Measurements from ENCODE around the gene RAD23A.
"Not testable (repeated sequence)": the region's sequence is repeated elsewhere in the genome, so short reads cannot be mapped to it uniquely, and the experiment has no call there.

The RAD23A gene

DNA sequence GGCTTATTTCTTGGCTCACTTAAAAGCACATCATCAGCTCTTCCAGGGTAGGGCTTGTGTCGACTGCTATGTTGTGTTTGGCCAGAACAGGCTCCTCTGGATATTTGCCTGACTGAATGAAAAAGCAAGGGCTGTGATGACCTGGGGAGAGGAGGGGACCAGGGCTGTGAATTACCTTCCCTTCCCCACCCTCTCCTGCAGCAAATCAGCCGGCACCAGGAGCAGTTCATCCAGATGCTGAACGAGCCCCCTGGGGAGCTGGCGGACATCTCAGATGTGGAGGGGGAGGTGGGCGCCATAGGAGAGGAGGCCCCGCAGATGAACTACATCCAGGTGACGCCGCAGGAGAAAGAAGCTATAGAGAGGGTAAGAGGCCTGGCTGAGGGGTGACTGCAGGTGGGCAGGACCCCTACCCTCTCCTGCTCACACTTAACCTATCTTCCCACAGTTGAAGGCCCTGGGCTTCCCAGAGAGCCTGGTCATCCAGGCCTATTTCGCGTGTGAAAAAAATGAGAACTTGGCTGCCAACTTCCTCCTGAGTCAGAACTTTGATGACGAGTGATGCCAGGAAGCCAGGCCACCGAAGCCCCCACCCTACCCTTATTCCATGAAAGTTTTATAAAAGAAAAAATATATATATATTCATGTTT is 7.0 kb downstream of the RAD23A start:
- TF ChIP-seq, protein P1, sequence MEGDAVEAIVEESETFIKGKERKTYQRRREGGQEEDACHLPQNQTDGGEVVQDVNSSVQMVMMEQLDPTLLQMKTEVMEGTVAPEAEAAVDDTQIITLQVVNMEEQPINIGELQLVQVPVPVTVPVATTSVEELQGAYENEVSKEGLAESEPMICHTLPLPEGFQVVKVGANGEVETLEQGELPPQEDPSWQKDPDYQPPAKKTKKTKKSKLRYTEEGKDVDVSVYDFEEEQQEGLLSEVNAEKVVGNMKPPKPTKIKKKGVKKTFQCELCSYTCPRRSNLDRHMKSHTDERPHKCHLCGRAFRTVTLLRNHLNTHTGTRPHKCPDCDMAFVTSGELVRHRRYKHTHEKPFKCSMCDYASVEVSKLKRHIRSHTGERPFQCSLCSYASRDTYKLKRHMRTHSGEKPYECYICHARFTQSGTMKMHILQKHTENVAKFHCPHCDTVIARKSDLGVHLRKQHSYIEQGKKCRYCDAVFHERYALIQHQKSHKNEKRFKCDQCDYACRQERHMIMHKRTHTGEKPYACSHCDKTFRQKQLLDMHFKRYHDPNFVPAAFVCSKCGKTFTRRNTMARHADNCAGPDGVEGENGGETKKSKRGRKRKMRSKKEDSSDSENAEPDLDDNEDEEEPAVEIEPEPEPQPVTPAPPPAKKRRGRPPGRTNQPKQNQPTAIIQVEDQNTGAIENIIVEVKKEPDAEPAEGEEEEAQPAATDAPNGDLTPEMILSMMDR (IDR thresholded peaks at IDR 0.05; ENCODE audit: control insufficient read depth, insufficient read depth, low read depth, low read length, missing control alignments): no peak

DNA sequence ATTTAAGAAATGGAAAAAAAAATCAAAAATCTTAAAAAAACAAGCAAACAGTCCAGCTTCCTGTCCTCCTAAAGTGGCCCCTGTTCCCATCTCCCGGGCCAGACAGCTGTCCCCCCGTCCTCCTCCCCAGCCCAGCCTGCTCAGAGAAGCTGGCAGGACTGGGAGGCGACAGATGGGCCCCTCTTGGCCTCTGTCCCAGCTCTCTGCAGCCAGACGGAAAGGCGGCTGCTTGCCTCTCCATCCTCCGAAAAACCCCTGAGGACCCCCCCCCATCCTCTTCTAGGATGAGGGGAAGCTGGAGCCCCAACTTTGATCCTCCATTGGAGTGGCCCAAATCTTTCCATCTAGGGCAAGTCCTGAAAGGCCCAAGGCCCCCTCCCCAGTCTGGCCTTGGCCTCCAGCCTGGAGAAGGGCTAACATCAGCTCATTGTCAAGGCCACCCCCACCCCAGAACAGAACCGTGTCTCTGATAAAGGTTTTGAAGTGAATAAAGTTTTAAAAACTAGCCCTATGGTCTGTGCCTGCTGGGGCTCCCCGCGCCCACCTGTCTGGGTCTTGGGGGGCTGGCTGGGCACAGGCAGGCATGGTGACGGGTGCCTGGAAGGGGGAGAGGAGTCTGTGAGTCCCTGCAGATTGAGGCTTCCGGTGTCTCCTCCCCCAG is 7.6 kb downstream of the RAD23A start:
- no peak overlapping the region for H3K4me3 ChIP-seq (ENCODE audit: control insufficient read depth, low read depth, low read length)
- no peak for DNase-seq (ENCODE audit: low read depth)

More for the DNA sequence above, 7.0 kb downstream of the RAD23A start:
- no peak for DNase-seq (ENCODE audit: low read depth)
- H3K4me3 ChIP-seq (ENCODE audit: control insufficient read depth, low read depth, low read length): no peak overlapping the region

DNA sequence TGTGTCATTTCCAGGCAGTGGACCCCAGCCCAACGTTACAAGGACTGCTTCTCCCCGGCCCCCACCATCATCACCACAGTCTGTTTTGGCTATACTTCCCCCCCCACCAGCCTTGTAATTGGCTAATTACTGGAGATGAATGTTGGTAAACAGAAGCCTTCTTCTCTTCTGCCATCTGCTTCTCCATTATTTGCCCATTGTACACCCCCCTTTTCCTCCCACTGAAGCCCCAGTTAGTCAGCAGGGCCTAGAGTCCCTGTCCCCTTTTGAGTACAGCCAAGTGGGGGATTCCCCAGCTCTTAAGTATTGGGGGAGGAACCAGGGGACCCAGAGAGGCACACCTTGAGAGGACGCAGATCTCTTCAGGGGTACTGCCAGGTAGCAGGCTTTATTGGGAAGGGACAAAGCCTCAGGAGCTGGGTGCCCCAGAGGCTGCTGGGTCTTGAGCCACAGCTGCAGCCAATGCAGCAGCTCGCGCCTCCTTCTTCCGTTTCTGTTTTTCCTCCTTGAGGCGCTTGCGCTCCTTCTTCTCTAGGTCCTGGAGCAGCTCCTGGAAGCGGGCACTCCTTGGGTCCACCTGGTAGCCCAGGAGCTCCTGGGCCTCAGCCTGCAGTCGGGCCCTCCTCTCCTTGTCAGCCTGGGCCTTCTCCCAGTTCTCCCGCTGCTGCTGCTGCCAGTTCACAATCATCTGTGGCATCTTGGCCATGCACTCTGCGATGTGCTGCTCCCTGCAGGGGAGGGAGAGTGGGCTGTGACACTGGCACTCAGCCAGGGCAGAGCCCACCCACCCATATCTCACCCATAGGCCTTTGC is 8.3 kb downstream of the RAD23A start:
- no peak overlapping the region for H3K4me3 ChIP-seq (ENCODE audit: control insufficient read depth, low read depth, low read length)
- no peak for DNase-seq (ENCODE audit: low read depth)
- TF ChIP-seq, protein P1 (IDR thresholded peaks at IDR 0.05; ENCODE audit: control insufficient read depth, insufficient read depth, low read depth, low read length, missing control alignments): no peak

More for the DNA sequence above, 7.6 kb downstream of the RAD23A start:
- TF ChIP-seq, protein P1 (IDR thresholded peaks at IDR 0.05; ENCODE audit: control insufficient read depth, insufficient read depth, low read depth, low read length, missing control alignments): no peak

DNA sequence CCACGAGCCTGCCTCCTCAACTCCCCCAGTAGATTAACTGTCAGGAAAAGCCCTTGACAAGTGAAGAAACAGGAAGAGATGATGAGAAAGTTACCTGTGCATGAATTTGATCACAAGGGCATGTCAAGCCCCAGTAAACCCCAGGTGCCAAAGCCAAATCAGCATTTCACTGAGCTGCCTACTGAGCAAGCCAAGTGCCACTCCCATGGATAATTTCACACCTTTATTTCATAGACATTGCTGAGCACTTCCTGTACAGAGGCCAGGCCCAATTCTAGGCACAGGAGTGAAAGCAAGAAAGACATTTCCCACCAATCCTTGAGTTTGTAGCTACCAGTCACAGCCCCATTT is 8.9 kb downstream of the RAD23A start:
- H3K4me3 ChIP-seq (ENCODE audit: control insufficient read depth, low read depth, low read length): no peak overlapping the region
- no peak for DNase-seq (ENCODE audit: low read depth)
- TF ChIP-seq, protein P1 (IDR thresholded peaks at IDR 0.05; ENCODE audit: control insufficient read depth, insufficient read depth, low read depth, low read length, missing control alignments): no peak

DNA sequence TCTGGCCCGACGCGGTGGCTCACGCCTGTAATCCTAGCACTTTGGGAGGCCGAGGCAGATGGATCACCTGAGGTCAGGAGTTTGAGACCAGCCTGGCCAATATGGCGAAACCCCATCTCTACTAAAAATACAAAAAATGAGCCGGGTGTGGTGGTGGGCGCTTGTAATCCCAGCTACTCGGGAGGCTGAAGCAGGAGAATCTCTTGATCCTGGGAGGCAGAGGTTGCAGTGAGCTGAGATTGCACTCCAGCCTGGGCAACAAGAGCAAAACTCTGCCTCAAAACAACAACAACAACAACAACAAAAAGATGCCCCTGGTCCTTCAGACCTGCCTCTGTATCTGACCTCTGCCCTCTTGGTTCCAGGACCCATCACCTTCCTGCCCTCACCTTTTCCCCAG is 9.9 kb downstream of the RAD23A start:
- DNase-seq (ENCODE audit: low read depth): not testable (repeated sequence)
- H3K4me3 ChIP-seq (ENCODE audit: control insufficient read depth, low read depth, low read length): peak overlapping the region; percentile 98

DNA sequence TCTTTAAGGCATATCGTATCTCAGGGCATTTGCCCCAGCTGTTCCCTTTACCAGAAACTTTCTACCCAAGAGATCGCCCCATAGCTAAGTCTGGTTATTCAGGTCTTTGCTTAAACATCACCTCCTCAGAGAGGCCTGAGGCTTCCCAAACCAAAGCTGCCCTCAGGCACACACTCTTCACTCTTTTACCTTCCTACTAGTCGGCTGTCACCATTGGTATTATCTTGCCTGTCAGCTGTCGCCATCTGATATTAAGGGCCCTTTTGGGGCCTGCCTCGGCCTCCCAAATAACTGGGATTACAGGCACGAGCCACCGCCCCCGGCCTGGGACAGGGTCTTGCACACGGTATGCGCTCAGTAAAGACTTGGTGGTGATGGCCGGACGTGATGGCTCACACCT is 10.3 kb downstream of the RAD23A start:
- TF ChIP-seq, protein P1 (IDR thresholded peaks at IDR 0.05; ENCODE audit: control insufficient read depth, insufficient read depth, low read depth, low read length, missing control alignments): no peak
- DNase-seq (ENCODE audit: low read depth): no peak
- peak overlapping the region; percentile 98 for H3K4me3 ChIP-seq (ENCODE audit: control insufficient read depth, low read depth, low read length)

All from AG09309 (cell line).